NCI-H2196 (cell line): ENCODE measurements around the gene LRRC41.
"Not testable (repeated sequence)": the region's sequence is repeated elsewhere in the genome, so short reads cannot be mapped to it uniquely, and the experiment has no call there.

Source experiments
- DNase-seq: peaks from one replicate; lab custom pipeline; 2025; ENCODE audit not compliant: unreplicated experiment; lab: John Stamatoyannopoulos, UW

LRRC41 gene

DNA sequence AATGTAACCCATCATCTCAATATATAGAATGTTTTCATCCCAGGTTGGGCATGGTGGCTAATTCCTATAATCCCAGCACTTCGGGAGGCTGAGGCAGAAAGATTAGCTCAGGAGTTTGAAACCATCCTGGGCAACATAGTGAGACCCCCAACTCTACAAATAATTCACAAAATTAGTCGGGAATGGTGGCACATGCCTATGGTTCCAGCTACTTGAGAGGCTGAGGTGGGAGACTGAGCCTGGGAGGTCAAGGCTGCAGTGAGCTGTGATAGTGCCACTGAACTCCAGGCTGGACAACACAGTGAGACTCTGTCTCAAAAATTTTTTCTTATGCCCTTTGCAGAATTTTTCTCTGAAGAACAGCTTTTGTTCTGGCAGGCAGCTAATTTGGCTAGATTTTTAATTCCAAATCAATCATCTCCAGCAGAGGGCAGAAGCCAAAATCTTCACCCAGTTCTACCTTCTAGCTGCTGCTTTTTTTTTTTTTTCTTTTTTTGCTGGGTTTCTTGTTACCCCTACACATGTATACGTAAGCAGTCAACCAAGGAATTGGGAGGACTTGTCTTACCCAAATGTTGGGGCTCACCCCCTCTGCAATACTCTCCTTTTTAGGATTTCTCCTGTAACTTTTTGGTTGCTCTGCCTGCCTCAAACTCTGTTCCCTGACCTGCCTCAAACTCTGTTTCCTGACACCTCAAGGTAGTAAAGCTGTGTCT is 58.6 kb downstream of the LRRC41 start:
- peak; percentile 10 for DNase-seq

DNA sequence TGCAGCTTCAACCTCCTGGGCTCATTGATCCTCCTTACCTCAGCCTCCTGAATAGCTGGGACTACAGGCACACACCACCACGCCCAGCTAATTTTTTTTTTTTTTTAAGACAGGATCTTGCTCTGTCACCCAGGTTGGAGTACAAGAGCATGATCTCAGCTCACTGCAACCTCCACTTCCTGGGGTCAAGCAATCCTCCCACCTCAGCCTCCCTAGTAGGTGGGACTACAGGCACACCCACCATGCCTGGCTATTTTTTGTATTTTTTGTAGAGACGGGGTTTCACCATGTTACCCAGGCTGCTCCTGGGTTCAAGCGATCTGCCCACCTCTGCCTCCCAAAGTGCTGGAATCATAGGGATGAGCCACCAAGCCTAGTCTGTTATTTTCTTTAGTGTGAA is 59.6 kb downstream of the LRRC41 start:
- not testable (repeated sequence) for DNase-seq

DNA sequence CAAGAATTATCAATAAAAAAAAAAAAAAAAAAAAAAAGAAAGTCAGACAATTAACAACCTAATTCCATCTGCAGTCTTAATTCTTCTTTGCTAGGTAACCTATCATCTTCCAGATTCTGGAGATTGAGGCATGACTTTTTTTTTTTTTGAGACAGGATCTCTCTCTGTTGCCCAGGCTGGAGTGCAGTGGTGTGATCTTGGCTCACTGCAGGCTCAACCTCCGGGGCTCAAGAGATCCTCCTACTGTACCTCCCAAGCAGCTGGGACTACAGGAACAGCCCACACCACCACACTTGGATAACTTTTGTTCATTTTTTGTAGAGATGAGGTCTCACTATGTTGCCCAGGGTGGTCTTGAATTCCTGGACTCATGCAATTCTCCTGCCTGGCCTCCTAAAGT is 60.5 kb downstream of the LRRC41 start:
- no peak for DNase-seq

DNA sequence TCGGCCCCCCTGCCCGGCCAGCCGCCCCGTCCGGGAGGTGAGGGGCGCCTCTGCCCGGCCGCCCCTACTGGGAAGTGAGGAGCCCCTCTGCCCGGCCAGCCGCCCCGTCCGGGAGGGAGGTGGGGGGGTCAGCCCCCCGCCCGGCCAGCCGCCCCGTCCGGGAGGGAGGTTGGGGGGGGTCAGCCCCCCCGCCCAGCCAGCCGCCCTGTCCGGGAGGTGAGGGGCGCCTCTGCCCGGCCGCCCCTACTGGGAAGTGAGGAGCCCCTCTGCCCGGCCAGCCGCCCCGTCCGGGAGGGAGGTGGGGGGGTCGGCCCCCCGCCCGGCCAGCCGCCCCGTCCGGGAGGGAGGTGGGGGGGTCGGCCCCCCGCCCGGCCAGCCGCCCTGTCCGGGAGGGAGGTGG is 61.7 kb downstream of the LRRC41 start:
- DNase-seq = not testable (repeated sequence)

- not testable (repeated sequence) for DNase-seq
These were observed 64.6 kb downstream of the LRRC41 start for GRCh38 chr1:46238865-46239264.

DNA sequence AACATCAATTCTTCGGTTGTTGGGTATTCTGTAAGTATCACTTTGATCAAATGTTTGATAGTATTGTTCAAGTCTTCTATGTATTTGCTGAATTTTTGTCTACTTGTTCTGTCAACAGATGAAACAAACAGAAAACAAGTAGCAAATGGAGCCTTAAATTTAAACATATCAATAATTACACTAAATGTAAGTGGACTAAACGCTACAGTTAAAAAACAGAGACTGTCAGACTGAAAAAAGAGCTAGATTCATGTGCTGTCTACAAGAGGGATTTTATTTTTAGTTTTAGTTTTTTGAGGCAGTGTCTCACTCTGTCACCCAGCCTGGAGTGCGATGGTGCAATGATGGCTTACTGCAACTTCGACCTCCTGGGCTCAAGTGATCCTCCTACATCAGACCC is 66.5 kb downstream of the LRRC41 start:
- no peak for DNase-seq

GRCh38 chr1:46231231-46231630 is 72.2 kb downstream of the LRRC41 start:
- DNase-seq = not testable (repeated sequence)
